Measurements from ENCODE around the gene ALK.

DNA sequence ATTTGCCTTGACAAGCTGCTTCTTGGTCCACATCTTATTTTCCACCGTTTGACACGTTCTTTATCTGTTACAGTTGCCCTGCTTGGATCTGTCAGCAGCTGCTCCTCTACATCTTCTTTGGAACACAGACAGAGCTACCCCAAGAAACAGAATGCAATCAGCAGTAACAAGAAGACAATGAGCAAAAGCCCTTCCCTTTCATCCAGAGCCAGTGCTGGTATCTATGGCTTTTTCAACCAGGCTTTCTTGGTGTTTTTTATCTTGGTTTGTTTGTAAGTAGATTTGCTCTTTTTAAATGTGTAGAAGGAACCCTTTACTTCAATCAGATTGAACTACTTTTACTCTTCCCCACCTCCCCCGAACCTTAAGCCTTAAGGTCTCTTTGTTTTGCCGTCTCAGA lies 764.3 kb downstream of the ALK start:
- TF ChIP-seq EZH2 (IDR thresholded peaks at IDR 0.05; ENCODE audit: borderline replicate concordance, low read depth, low read length, poor library complexity, severe bottlenecking) = no peak
- TF ChIP-seq, protein P1, sequence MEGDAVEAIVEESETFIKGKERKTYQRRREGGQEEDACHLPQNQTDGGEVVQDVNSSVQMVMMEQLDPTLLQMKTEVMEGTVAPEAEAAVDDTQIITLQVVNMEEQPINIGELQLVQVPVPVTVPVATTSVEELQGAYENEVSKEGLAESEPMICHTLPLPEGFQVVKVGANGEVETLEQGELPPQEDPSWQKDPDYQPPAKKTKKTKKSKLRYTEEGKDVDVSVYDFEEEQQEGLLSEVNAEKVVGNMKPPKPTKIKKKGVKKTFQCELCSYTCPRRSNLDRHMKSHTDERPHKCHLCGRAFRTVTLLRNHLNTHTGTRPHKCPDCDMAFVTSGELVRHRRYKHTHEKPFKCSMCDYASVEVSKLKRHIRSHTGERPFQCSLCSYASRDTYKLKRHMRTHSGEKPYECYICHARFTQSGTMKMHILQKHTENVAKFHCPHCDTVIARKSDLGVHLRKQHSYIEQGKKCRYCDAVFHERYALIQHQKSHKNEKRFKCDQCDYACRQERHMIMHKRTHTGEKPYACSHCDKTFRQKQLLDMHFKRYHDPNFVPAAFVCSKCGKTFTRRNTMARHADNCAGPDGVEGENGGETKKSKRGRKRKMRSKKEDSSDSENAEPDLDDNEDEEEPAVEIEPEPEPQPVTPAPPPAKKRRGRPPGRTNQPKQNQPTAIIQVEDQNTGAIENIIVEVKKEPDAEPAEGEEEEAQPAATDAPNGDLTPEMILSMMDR (conservative IDR thresholded peaks at IDR 0.05; ENCODE audit: low read depth, low read length) = no peak

Data from A673 (cell line).